IMR-90 (cell line): ENCODE results near the gene ARHGAP35. TPM values are rescaled to one million over a fixed set of nuclear protein-coding genes. Genes with fewer than 3 reads are reported as not detected.

Experiments
- ATAC-seq: fragments of 200-7000 bp; cut with Tn5 transposase; 2 replicates; pipeline ENCODE4 v1.9.1; 2020; ENCODE audit warnings: low read depth, mild to moderate bottlenecking, moderate library complexity
- BruUV-seq: library from RNA; stranded (reverse); fragments of 400-500 nt; replicated peaks from 2 replicates; lab custom pipeline; 2021; lab: Mats Ljungman, UMichigan
- CTCF ChIA-PET: fragments of 300-600 bp; formaldehyde crosslinking; extraction: SDS; loops from one replicate; lab custom pipeline; 2021; ENCODE audit warnings: antibody characterized with exemption; lab: Yijun Ruan, JAX
- POLR2A ChIA-PET: fragments of 300-600 bp; sonication (Branson Sonifier 250); formaldehyde crosslinking; loops from one replicate; lab custom pipeline; 2022; ENCODE audit warnings: antibody characterized with exemption; ENCODE audit not compliant: unreplicated experiment; lab: Charles Lee
- DNase-seq: peaks from one replicate; pipeline ENCODE4 v3.0.0; 2013
- H2AFZ ChIP-seq: replicated peaks from 2 replicates; pipeline ENCODE3; 2013; ENCODE audit warnings: low read length, mild to moderate bottlenecking; ENCODE audit not compliant: poor library complexity
- H2AK5ac ChIP-seq: 2 replicates; pipeline ENCODE4 v1.6.1; 2013; ENCODE audit warnings: low read depth, low read length, inconsistent platforms
- H2AK9ac ChIP-seq: replicated peaks from 2 replicates; pipeline ENCODE3; 2013; ENCODE audit warnings: mild to moderate bottlenecking, low read depth, low read length, moderate library complexity; ENCODE audit not compliant: poor library complexity
- H2BK120ac ChIP-seq: 2 replicates; pipeline ENCODE4 v1.6.1; 2013; ENCODE audit warnings: low read depth, low read length, inconsistent platforms
- H2BK15ac ChIP-seq: 3 replicates; pipeline ENCODE4 v1.6.1; 2013; ENCODE audit warnings: low read depth, low read length, inconsistent platforms
- H2BK20ac ChIP-seq: 2 replicates; pipeline ENCODE4 v1.6.1; 2013; ENCODE audit warnings: low read depth, mild to moderate bottlenecking, inconsistent platforms, low read length, moderate library complexity
- H2BK5ac ChIP-seq: 2 replicates; pipeline ENCODE4 v1.6.1; 2013; ENCODE audit warnings: mild to moderate bottlenecking, low read depth, low read length, inconsistent platforms; ENCODE audit not compliant: poor library complexity, severe bottlenecking
- H3K14ac ChIP-seq: replicated peaks from 2 replicates; pipeline ENCODE4 v1.6.1; 2013; ENCODE audit warnings: low read depth, low read length, inconsistent platforms
- H3K18ac ChIP-seq: 2 replicates; pipeline ENCODE4 v1.6.1; 2013; ENCODE audit warnings: low read depth, low read length, control low read depth
- H3K23ac ChIP-seq: 2 replicates; pipeline ENCODE4 v1.6.1; 2013; ENCODE audit warnings: low read depth, low read length, inconsistent platforms
- H3K27ac ChIP-seq: 2 replicates; pipeline ENCODE4 v1.5.1; 2013; ENCODE audit warnings: mild to moderate bottlenecking, control low read depth, low read length; ENCODE audit not compliant: insufficient read depth
- H3K27me3 ChIP-seq: 2 replicates; pipeline ENCODE4 v1.6.1; 2013; ENCODE audit warnings: low read length; ENCODE audit not compliant: control insufficient read depth, insufficient read depth
- H3K36me3 ChIP-seq: 2 replicates; pipeline ENCODE4 v1.6.1; 2013; ENCODE audit warnings: low read length, mixed read lengths; ENCODE audit not compliant: control insufficient read depth, insufficient read depth
- H3K4ac ChIP-seq: 2 replicates; pipeline ENCODE4 v1.6.1; 2013; ENCODE audit warnings: low read depth, low read length, inconsistent platforms
- H3K4me1 ChIP-seq: 2 replicates; pipeline ENCODE4 v1.6.1; 2013; ENCODE audit warnings: low read length, mixed read lengths; ENCODE audit not compliant: control insufficient read depth, insufficient read depth
- H3K4me2 ChIP-seq: 2 replicates; pipeline ENCODE4 v1.6.1; 2013; ENCODE audit warnings: low read depth, mild to moderate bottlenecking, control low read depth, low read length, moderate library complexity
- H3K4me3 ChIP-seq: 2 replicates; pipeline ENCODE4 v1.5.1; 2013; ENCODE audit warnings: low read depth, mild to moderate bottlenecking, control low read depth, low read length, moderate library complexity; ENCODE audit not compliant: insufficient read depth
- H3K56ac ChIP-seq: 2 replicates; pipeline ENCODE4 v1.6.1; 2013; ENCODE audit warnings: low read length, inconsistent platforms; ENCODE audit not compliant: insufficient read depth; ENCODE audit errors: extremely low read depth
- H3K79me1 ChIP-seq, 2 experiments: 2 replicates each; pipeline ENCODE4 v1.6.1; 2013; ENCODE audit warnings: low read length in 2 of 2, inconsistent platforms in 1 of 2, low read depth in 1 of 2
- H3K9ac ChIP-seq: 2 replicates; pipeline ENCODE4 v1.6.1; 2013; ENCODE audit warnings: low read depth, low read length, control low read depth
- H3K9me1 ChIP-seq: 2 replicates; pipeline ENCODE4 v1.6.1; 2013; ENCODE audit warnings: low read length, inconsistent platforms; ENCODE audit not compliant: insufficient read depth
- H3K9me3 ChIP-seq: 2 replicates; pipeline ENCODE4 v1.6.1; 2013; ENCODE audit warnings: low read length; ENCODE audit not compliant: control insufficient read depth, insufficient read depth
- H4K20me1 ChIP-seq: 2 replicates; pipeline ENCODE4 v1.6.1; 2013; ENCODE audit warnings: low read length, inconsistent platforms; ENCODE audit not compliant: insufficient read depth
- H4K5ac ChIP-seq: 2 replicates; pipeline ENCODE4 v1.6.1; 2013; ENCODE audit warnings: mild to moderate bottlenecking, low read depth, low read length, control low read depth
- H4K8ac ChIP-seq, 2 experiments: 2 replicates each; pipeline ENCODE4 v1.6.1; 2013; ENCODE audit warnings: low read depth in 2 of 2, low read length in 2 of 2, control low read depth in 1 of 2, inconsistent platforms in 1 of 2
- H4K91ac ChIP-seq: 2 replicates; pipeline ENCODE4 v1.6.1; 2013; ENCODE audit warnings: low read depth, low read length, inconsistent platforms; ENCODE audit not compliant: insufficient read depth
- BHLHE40 ChIP-seq: fragments of 150-350 bp; IDR thresholded peaks from 2 replicates; pipeline ENCODE4 v1.6.1; 2016; ENCODE audit warnings: mild to moderate bottlenecking, low read depth, low read length
- CEBPB ChIP-seq: IDR thresholded peaks from 2 replicates; pipeline ENCODE4 v1.6.1; 2012; ENCODE audit warnings: low read depth, low read length, improper control_type of control experiment
- CHD1 ChIP-seq: IDR thresholded peaks from 2 replicates; pipeline ENCODE4 v1.6.1; 2012; ENCODE audit warnings: low read depth, low read length, improper control_type of control experiment
- FOS ChIP-seq: fragments of 150-350 bp; IDR thresholded peaks from 2 replicates; pipeline ENCODE4 v1.6.1; 2016; ENCODE audit warnings: low read depth, low read length
- MAFK ChIP-seq: IDR thresholded peaks from 2 replicates; pipeline ENCODE4 v1.6.1; 2012; ENCODE audit warnings: low read depth, low read length, improper control_type of control experiment
- MAZ ChIP-seq: IDR thresholded peaks from 2 replicates; pipeline ENCODE4 v1.6.1; 2012; ENCODE audit warnings: low read depth, mild to moderate bottlenecking, low read length, improper control_type of control experiment, moderate library complexity, borderline replicate concordance
- MXI1 ChIP-seq: IDR thresholded peaks from 2 replicates; pipeline ENCODE4 v1.6.1; 2012; ENCODE audit warnings: low read depth, mild to moderate bottlenecking, low read length, moderate library complexity, borderline replicate concordance
- RAD21 ChIP-seq: IDR thresholded peaks from 2 replicates; pipeline ENCODE4 v1.6.1; 2012; ENCODE audit warnings: low read length, improper control_type of control experiment
- RCOR1 ChIP-seq: IDR thresholded peaks from 2 replicates; pipeline ENCODE4 v1.6.1; 2012; ENCODE audit warnings: mild to moderate bottlenecking, low read length, improper control_type of control experiment; ENCODE audit not compliant: insufficient replicate concordance
- RFX5 ChIP-seq: IDR thresholded peaks from 2 replicates; pipeline ENCODE4 v1.8.0; 2012; ENCODE audit warnings: low read depth, mild to moderate bottlenecking, low read length, moderate library complexity
- SMC3 ChIP-seq: fragments of 150-350 bp; IDR thresholded peaks from 2 replicates; pipeline ENCODE4 v1.6.1; 2016; ENCODE audit warnings: low read depth, mild to moderate bottlenecking, antibody characterized with exemption, low read length, moderate library complexity
- WGBS, 2 experiments: methylation state at CpG; one replicate each; pipeline versions ENCODE4 v1.1.5 to v1.1.7; 2013; ENCODE audit warnings: missing lambda C conversion rate in 2 of 2; ENCODE audit not compliant: insufficient read length in 1 of 2; ENCODE audit errors: extremely low coverage in 2 of 2; 5-methylcytosine and 5-hydroxymethylcytosine counted together
- dilution Hi-C: fragments of 300-500 bp; cut with HindIII; formaldehyde crosslinking; loops from one replicate; pipeline ENCODE4 v1.14.3; 2018; ENCODE audit warnings: low sequenced_read_pairs; ENCODE audit not compliant: unreplicated experiment
- in situ Hi-C: fragments of 300-500 bp; cut with MboI; formaldehyde crosslinking; loops from 3 replicates; pipeline ENCODE4 v1.14.3; 2019; ENCODE audit warnings: low sequenced_read_pairs, inconsistent platforms, mixed read lengths
- intact Hi-C: fragments of 100-400 bp; cut with micrococcal nuclease; formaldehyde crosslinking; loops from 2 replicates; pipeline ENCODE4 v1.10.0; 2022
- polyA plus RNA-seq, 3 experiments: library from polyadenylated mRNA; depleted of rRNA; stranded (reverse); fragments of >200 nt; gene quantifications; 2 replicates each; pipeline ENCODE4 v1.2.3, GENCODE V29; 2012; ENCODE audit warnings: low replicate concordance in 1 of 3
- total RNA-seq: library from RNA; depleted of rRNA; stranded (reverse); fragments of >200 nt; gene quantifications from 2 replicates; pipeline ENCODE4 v1.2.3, GENCODE V29; 2012
- TF ChIP-seq, protein P1 (sequence below): fragments of 150-350 bp; IDR thresholded peaks from 2 replicates; pipeline ENCODE4 v1.6.1; 2017; ENCODE audit warnings: mild to moderate bottlenecking, antibody characterized with exemption, low read length, low read depth
- TF ChIP-seq, protein P2 (sequence below): fragments of 150-350 bp; IDR thresholded peaks from 2 replicates; pipeline ENCODE4 v1.6.1; 2016; ENCODE audit warnings: low read depth, mild to moderate bottlenecking, low read length, moderate library complexity, borderline replicate concordance
- TF ChIP-seq, protein P3 (sequence below): conservative IDR thresholded peaks from 2 replicates; pipeline ENCODE4 v1.5.1; 2012; ENCODE audit warnings: mild to moderate bottlenecking, low read depth, low read length, improper control_type of control experiment

Gene ARHGAP35
- total and polyA plus RNA-seq, 2 of the 4 experiments (the other 2 are of a cell fraction): 16.4 to 29.0 TPM

DNA sequence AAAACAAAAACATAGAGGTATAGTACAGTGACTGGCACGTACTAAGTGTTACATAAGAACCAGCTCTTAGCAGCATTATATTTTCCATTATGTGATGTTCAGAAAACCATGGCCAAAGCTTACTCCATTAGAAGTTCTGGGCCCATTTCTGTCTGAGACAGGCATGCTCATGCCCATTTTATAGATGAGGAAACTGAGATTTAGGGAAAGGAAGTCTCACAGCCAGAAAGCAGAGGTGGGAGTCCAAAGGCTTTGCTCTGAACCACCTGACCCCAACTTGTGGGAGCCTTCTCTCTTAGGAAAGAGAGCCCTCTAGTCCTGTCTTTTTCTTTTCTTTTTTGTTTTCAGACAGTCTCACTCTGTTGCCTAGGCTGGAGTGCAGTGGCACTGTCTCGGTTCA, 12.4 kb upstream of the ARHGAP35 start:
- Histone ChIP-seq H4K8ac (no peak overlapping the region; a peak in 1 of 4 replicates), H3K56ac (no peak overlapping the region), H3K18ac (no peak overlapping the region), H2AFZ (no peak overlapping the region), H3K36me3 (peaks cover 13% of the 10 kb centered on the region), H3K79me1 (peaks cover 7 to 53% of the 10 kb centered on the region in 2 experiments; a peak in 2 of 4 replicates), H3K27me3 (no peaks in the 10 kb centered on the region), H3K14ac (no peak overlapping the region), H2BK5ac (no peak overlapping the region), H3K9me3 (no peaks in the 10 kb centered on the region), H2BK120ac (no peak overlapping the region), H4K20me1 (peaks cover 33% of the 10 kb centered on the region), H3K23ac (no peak overlapping the region), H3K4ac (no peak overlapping the region), H3K27ac (no peak overlapping the region), H3K4me2 (no peak overlapping the region), H3K4me3 (no peak overlapping the region), H4K91ac (no peak overlapping the region), H3K9me1 (no peaks in the 10 kb centered on the region; the same call in 1 of the 2 replicates), H2AK5ac (no peak overlapping the region), H2BK20ac (no peak overlapping the region), H4K5ac (no peak overlapping the region), H2BK15ac (no peak overlapping the region), H3K9ac (no peak overlapping the region), H2AK9ac (peak overlapping the region; percentile 26), H3K4me1 (no peaks in the 10 kb centered on the region)
- dilution Hi-C loops (no loop called here), intact Hi-C loops (no loop called here), in situ Hi-C loops (loop anchor here (10.0 kb wide), 1 partner anchor 64 kb away; the partner anchor contains the start of gene SLC1A5)
- TF ChIP-seq CHD1 (no peak), SMC3 (no peak), MAFK (no peak), FOS (no peak), MAZ (no peak), MXI1 (no peak), RFX5 (no peak), RCOR1 (no peak), CEBPB (no peak), RAD21 (no peak), BHLHE40 (no peak)
- TF ChIP-seq, protein P1, sequence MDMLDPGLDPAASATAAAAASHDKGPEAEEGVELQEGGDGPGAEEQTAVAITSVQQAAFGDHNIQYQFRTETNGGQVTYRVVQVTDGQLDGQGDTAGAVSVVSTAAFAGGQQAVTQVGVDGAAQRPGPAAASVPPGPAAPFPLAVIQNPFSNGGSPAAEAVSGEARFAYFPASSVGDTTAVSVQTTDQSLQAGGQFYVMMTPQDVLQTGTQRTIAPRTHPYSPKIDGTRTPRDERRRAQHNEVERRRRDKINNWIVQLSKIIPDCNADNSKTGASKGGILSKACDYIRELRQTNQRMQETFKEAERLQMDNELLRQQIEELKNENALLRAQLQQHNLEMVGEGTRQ: no peak
- TF ChIP-seq, protein P2, sequence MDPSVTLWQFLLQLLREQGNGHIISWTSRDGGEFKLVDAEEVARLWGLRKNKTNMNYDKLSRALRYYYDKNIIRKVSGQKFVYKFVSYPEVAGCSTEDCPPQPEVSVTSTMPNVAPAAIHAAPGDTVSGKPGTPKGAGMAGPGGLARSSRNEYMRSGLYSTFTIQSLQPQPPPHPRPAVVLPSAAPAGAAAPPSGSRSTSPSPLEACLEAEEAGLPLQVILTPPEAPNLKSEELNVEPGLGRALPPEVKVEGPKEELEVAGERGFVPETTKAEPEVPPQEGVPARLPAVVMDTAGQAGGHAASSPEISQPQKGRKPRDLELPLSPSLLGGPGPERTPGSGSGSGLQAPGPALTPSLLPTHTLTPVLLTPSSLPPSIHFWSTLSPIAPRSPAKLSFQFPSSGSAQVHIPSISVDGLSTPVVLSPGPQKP: no peak
- TF ChIP-seq, protein P3, sequence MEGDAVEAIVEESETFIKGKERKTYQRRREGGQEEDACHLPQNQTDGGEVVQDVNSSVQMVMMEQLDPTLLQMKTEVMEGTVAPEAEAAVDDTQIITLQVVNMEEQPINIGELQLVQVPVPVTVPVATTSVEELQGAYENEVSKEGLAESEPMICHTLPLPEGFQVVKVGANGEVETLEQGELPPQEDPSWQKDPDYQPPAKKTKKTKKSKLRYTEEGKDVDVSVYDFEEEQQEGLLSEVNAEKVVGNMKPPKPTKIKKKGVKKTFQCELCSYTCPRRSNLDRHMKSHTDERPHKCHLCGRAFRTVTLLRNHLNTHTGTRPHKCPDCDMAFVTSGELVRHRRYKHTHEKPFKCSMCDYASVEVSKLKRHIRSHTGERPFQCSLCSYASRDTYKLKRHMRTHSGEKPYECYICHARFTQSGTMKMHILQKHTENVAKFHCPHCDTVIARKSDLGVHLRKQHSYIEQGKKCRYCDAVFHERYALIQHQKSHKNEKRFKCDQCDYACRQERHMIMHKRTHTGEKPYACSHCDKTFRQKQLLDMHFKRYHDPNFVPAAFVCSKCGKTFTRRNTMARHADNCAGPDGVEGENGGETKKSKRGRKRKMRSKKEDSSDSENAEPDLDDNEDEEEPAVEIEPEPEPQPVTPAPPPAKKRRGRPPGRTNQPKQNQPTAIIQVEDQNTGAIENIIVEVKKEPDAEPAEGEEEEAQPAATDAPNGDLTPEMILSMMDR: no peak
- WGBS, 2 experiments: no CpG with 5 or more reads among the region's 2 CpGs
- ChIA-PET CTCF (interaction anchor here (0.5 to 0.6 kb wide), 2 partner anchors 36 to 243 kb away, joined by 3 to 9 read pairs; no protein-coding TSS in a partner anchor), POLR2A (no interaction called here)
- ATAC-seq: no peak
- no TSS peak for BruUV-seq
- no peak for DNase-seq
